GM12878 (cell line): Measurements from ENCODE around the gene MITF. TPM values are rescaled to one million over a fixed set of nuclear protein-coding genes. Genes with fewer than 3 reads are reported as not detected.

Source experiments
- ATAC-seq: fragments of 200-7000 bp; cut with Tn5 transposase; 3 replicates; pipeline ENCODE4 v1.9.1; 2020; ENCODE audit warnings: mild to moderate bottlenecking, moderate library complexity
- BruUV-seq: library from RNA; stranded (reverse); fragments of 400-500 nt; replicated peaks from 2 replicates; lab custom pipeline; 2021; lab: Mats Ljungman, UMichigan
- CTCF ChIA-PET: fragments of 300-600 bp; sonication (Branson Sonifier 250); formaldehyde crosslinking; extraction: SDS; loops from one replicate; lab custom pipeline; 2021; ENCODE audit warnings: inconsistent platforms; lab: Yijun Ruan, JAX
- POLR2A ChIA-PET: fragments of 350-600 bp; formaldehyde crosslinking; extraction: SDS; loops from one replicate; lab custom pipeline; 2021; ENCODE audit warnings: inconsistent platforms; lab: Charles Lee
- RAD21 ChIA-PET: fragments of 300-600 bp; sonication (Branson Sonifier 250); formaldehyde crosslinking; loops from one replicate; lab custom pipeline; 2023; ENCODE audit warnings: antibody characterized with exemption; ENCODE audit not compliant: unreplicated experiment; lab: Charles Lee
- SMC1A ChIA-PET: fragments of 300-600 bp; sonication (Branson Sonifier 250); formaldehyde crosslinking; loops from one replicate; lab custom pipeline; 2023; ENCODE audit not compliant: unreplicated experiment, uncharacterized antibody; lab: Charles Lee
- DNase-seq: peaks from one replicate; pipeline ENCODE4 v3.0.0-alpha.2; 2011; ENCODE audit warnings: low read depth, low spot score
- FAIRE-seq: peaks from 3 replicates; lab custom pipeline; 2011; peaks lifted over from hg19 to GRCh38; lab: Jason Lieb, UNC
- H2AFZ ChIP-seq: 2 replicates; pipeline ENCODE4 v1.6.0; 2011; ENCODE audit warnings: low read depth, low read length, control low read depth; ENCODE audit not compliant: control insufficient read depth
- H3K27ac ChIP-seq: 2 replicates; pipeline ENCODE4 v1.5.1; 2011; ENCODE audit warnings: control low read depth; ENCODE audit not compliant: control insufficient read depth, insufficient read depth
- H3K27me3 ChIP-seq, 2 experiments: replicated peaks in 1 of 2; 2 replicates each; pipeline versions ENCODE4 v1.6.0 to v1.6.1; 2011; ENCODE audit warnings: low read length in 1 of 2; ENCODE audit not compliant: control insufficient read depth in 2 of 2, insufficient read depth in 2 of 2
- H3K36me3 ChIP-seq, 2 experiments: 2 replicates each; pipeline ENCODE4 v1.5.1; 2011; ENCODE audit warnings: low read length in 1 of 2; ENCODE audit not compliant: control insufficient read depth in 2 of 2, insufficient read depth in 2 of 2
- H3K4me1 ChIP-seq: 2 replicates; pipeline ENCODE4 v1.6.1; 2011; ENCODE audit warnings: mild to moderate bottlenecking, low read length, moderate library complexity, mixed read lengths; ENCODE audit not compliant: control insufficient read depth, insufficient read depth
- H3K4me2 ChIP-seq: 2 replicates; pipeline ENCODE4 v1.6.0; 2011; ENCODE audit warnings: control low read depth; ENCODE audit not compliant: control insufficient read depth, insufficient read depth
- H3K4me3 ChIP-seq: fragments of 200-600 bp; sonication (generic); 2 replicates; pipeline ENCODE4 v1.5.1; 2016
- H3K79me2 ChIP-seq: 2 replicates; pipeline ENCODE4 v1.6.0; 2011; ENCODE audit warnings: low read length; ENCODE audit not compliant: control insufficient read depth, insufficient read depth
- H3K9ac ChIP-seq: 2 replicates; pipeline ENCODE4 v1.8.0; 2011; ENCODE audit warnings: low read length, control low read depth, mixed read lengths; ENCODE audit not compliant: control insufficient read depth, insufficient read depth
- H3K9me3 ChIP-seq: replicated peaks from 3 replicates; pipeline ENCODE4 v1.5.1; 2011; ENCODE audit warnings: mild to moderate bottlenecking, low read length; ENCODE audit not compliant: control insufficient read depth, insufficient read depth
- H4K20me1 ChIP-seq: 2 replicates; pipeline ENCODE4 v1.6.0; 2011; ENCODE audit not compliant: control insufficient read depth, insufficient read depth
- BCL11A ChIP-seq: IDR thresholded peaks from 2 replicates; pipeline ENCODE4 v1.6.1; 2011; ENCODE audit warnings: low read depth, low read length
- CEBPB ChIP-seq, 2 experiments: fragments of 150-350 bp in 1 of 2; IDR thresholded peaks; 2 replicates each; pipeline ENCODE4 v1.6.1; 2012 to 2014; ENCODE audit warnings: low read depth in 2 of 2, low read length in 2 of 2, borderline replicate concordance in 1 of 2, inconsistent platforms in 1 of 2
- CREM ChIP-seq: IDR thresholded peaks from 2 replicates; pipeline ENCODE4 v1.6.1; 2014; ENCODE audit warnings: antibody characterized with exemption, low read depth
- DPF2 ChIP-seq: fragments of 450-650 bp; IDR thresholded peaks from 2 replicates; pipeline ENCODE4 v1.6.1; 2017; ENCODE audit warnings: mild to moderate bottlenecking
- IKZF2 ChIP-seq, 2 experiments: fragments of 450-650 bp; IDR thresholded peaks; 2 replicates each; pipeline ENCODE4 v1.6.1; 2017; ENCODE audit warnings: mild to moderate bottlenecking in 2 of 2, moderate library complexity in 2 of 2
- MXI1 ChIP-seq: fragments of 150-350 bp; IDR thresholded peaks from 2 replicates; pipeline ENCODE4 v1.6.1; 2011; ENCODE audit warnings: low read depth, mild to moderate bottlenecking, inconsistent platforms, low read length, improper control_type of control experiment
- NFIC ChIP-seq: IDR thresholded peaks from 2 replicates; pipeline ENCODE4 v1.6.1; 2012; ENCODE audit warnings: low read depth, mild to moderate bottlenecking, inconsistent platforms, low read length, moderate library complexity
- PAX5 ChIP-seq: IDR thresholded peaks from 2 replicates; pipeline ENCODE4 v1.6.1; 2011; ENCODE audit warnings: low read depth, low read length, borderline replicate concordance
- POLR2A ChIP-seq: IDR thresholded peaks from 2 replicates; pipeline ENCODE4 v1.6.1; 2011; ENCODE audit warnings: low read depth, mild to moderate bottlenecking, low read length
- RAD21 ChIP-seq: IDR thresholded peaks from 2 replicates; pipeline ENCODE4 v1.6.1; 2011; ENCODE audit warnings: mild to moderate bottlenecking, low read depth, low read length, moderate library complexity; ENCODE audit not compliant: insufficient read depth
- RB1 ChIP-seq: fragments of 450-650 bp; formaldehyde crosslinking; IDR thresholded peaks from 2 replicates; pipeline ENCODE4 v1.6.1; 2017; ENCODE audit warnings: mild to moderate bottlenecking, borderline replicate concordance
- RFX5 ChIP-seq: IDR thresholded peaks from 2 replicates; pipeline ENCODE4 v1.6.1; 2011; ENCODE audit warnings: low read depth, low read length, improper control_type of control experiment
- SIX5 ChIP-seq: IDR thresholded peaks from 2 replicates; pipeline ENCODE4 v1.6.1; 2011; ENCODE audit warnings: mild to moderate bottlenecking, low read depth, low read length, moderate library complexity; ENCODE audit not compliant: severe bottlenecking
- SMC3 ChIP-seq: IDR thresholded peaks from 2 replicates; pipeline ENCODE4 v1.6.1; 2011; ENCODE audit warnings: low read length, improper control_type of control experiment, borderline replicate concordance
- WGBS: methylation state at CpG from one replicate; pipeline ENCODE4 v1.1.6; 2016; ENCODE audit warnings: low lambda C conversion rate; ENCODE audit not compliant: insufficient replicate concordance, insufficient coverage; ENCODE audit errors: missing lambda C conversion rate; 5-methylcytosine and 5-hydroxymethylcytosine counted together
- in situ Hi-C: fragments of 300-500 bp; cut with MboI; formaldehyde crosslinking; loops from 9 replicates; pipeline ENCODE4 v1.14.3; 2018; ENCODE audit warnings: mixed read lengths
- intact Hi-C: fragments of 100-400 bp; cut with micrococcal nuclease; formaldehyde crosslinking; loops from one replicate; pipeline ENCODE4 v1.14.2; 2022; ENCODE audit not compliant: unreplicated experiment
- polyA plus RNA-seq, 11 experiments: library from polyadenylated mRNA; depleted of rRNA in 4 of 11; unstranded in 6 of 11; stranded (reverse) in 5 of 11; fragments of >200 nt; fragmentation: Nextera tagmentation in 4 of 11; fragmentation: Illumina TruSeq in 1 of 11; extraction: Ambion mirVana in 4 of 11; extraction: Trizol in 1 of 11; gene quantifications; 1 replicate in 1 of 11; 2 replicates in 10 of 11; pipeline versions ENCODE4 v1.2.1 to v1.2.3, GENCODE V29; 2011 to 2016; ENCODE audit warnings: inconsistent platforms in 2 of 11, missing spikeins in 2 of 11, low read depth in 1 of 11
- total RNA-seq, 4 experiments: library from RNA; depleted of rRNA in 3 of 4; stranded (reverse); fragments of >200 nt in 3 of 4; fragmentation: Illumina TruSeq in 1 of 4; extraction: Trizol in 1 of 4; gene quantifications; 2 replicates each; pipeline versions ENCODE4 v1.2.1 to v1.2.3, GENCODE V29; 2013 to 2021
- TF ChIP-seq, protein P1 (sequence below): IDR thresholded peaks from 2 replicates; pipeline ENCODE4 v1.6.1; 2012; ENCODE audit warnings: mild to moderate bottlenecking, low read depth, low read length
- TF ChIP-seq, protein P2 (sequence below): fragments of 450-650 bp; IDR thresholded peaks from 2 replicates; pipeline ENCODE4 v1.6.1; 2017; ENCODE audit warnings: borderline replicate concordance
- TF ChIP-seq, protein P3 (sequence below): IDR thresholded peaks from 2 replicates; pipeline ENCODE4 v1.6.1; 2011; ENCODE audit warnings: low read depth, low read length, improper control_type of control experiment, borderline replicate concordance
- TF ChIP-seq, protein P4 (sequence below): fragments of 450-650 bp; IDR thresholded peaks from 2 replicates; pipeline ENCODE4 v1.6.1; 2017; ENCODE audit warnings: mild to moderate bottlenecking

Gene MITF
- total and polyA plus RNA-seq, 10 of the 15 experiments (the other 5 are each of a cell fraction or from before 2014, with no cell fraction given): under 0.01 to 0.90 (median 0.06) TPM; not detected in 3

DNA sequence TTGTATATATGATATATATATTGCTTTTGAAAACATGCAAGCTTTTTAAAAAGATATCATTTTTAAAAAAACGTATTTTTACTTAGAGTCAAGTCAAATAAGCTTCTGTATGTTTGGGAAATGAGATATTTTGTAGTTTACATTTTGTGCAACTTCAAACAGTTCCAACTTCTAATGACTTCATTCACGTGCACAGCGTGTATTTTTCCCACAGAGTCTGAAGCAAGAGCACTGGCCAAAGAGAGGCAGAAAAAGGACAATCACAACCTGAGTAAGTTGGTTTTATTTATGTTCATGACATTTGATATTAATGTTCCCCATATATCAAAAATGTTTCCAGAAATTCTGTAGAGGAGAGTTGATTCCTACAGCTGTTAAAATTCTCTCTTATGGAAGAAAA is 212.4 kb downstream of the MITF start:
- no peak overlapping the region for H3K27ac ChIP-seq
- H3K36me3 ChIP-seq: no peaks in the 10 kb centered on the region
- ChIA-PET RAD21 (interaction anchor here (0.6 to 0.7 kb wide), 2 partner anchors 831 to 1166 kb away, joined by 3 to 4 read pairs; no protein-coding TSS in a partner anchor), POLR2A (no interaction called here), CTCF (interaction anchor here (1.0 to 1.1 kb wide), 2 partner anchors 261 to 790 kb away, joined by 3 read pairs; no protein-coding TSS in a partner anchor), SMC1A (no interaction called here)
- H3K4me1 ChIP-seq: no peaks in the 10 kb centered on the region
- in situ Hi-C loops (no loop called here), intact Hi-C loops (no loop called here)
- FAIRE-seq: no peak
- no peak for ATAC-seq
- no TSS peak for BruUV-seq
- H2AFZ ChIP-seq: no peak overlapping the region
- no peak for TF ChIP-seq PAX5
- TF ChIP-seq RAD21: no peak
- no peak for TF ChIP-seq CEBPB (IDR thresholded peaks at IDR 0.05; ENCODE audit: borderline replicate concordance in 1 of 2, low read depth in 2 of 2, low read length in 2 of 2)
- no peak for TF ChIP-seq DPF2
- TF ChIP-seq, protein P1, sequence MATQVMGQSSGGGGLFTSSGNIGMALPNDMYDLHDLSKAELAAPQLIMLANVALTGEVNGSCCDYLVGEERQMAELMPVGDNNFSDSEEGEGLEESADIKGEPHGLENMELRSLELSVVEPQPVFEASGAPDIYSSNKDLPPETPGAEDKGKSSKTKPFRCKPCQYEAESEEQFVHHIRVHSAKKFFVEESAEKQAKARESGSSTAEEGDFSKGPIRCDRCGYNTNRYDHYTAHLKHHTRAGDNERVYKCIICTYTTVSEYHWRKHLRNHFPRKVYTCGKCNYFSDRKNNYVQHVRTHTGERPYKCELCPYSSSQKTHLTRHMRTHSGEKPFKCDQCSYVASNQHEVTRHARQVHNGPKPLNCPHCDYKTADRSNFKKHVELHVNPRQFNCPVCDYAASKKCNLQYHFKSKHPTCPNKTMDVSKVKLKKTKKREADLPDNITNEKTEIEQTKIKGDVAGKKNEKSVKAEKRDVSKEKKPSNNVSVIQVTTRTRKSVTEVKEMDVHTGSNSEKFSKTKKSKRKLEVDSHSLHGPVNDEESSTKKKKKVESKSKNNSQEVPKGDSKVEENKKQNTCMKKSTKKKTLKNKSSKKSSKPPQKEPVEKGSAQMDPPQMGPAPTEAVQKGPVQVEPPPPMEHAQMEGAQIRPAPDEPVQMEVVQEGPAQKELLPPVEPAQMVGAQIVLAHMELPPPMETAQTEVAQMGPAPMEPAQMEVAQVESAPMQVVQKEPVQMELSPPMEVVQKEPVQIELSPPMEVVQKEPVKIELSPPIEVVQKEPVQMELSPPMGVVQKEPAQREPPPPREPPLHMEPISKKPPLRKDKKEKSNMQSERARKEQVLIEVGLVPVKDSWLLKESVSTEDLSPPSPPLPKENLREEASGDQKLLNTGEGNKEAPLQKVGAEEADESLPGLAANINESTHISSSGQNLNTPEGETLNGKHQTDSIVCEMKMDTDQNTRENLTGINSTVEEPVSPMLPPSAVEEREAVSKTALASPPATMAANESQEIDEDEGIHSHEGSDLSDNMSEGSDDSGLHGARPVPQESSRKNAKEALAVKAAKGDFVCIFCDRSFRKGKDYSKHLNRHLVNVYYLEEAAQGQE: no peak
- no peak for TF ChIP-seq MXI1
- TF ChIP-seq NFIC: no peak
- TF ChIP-seq IKZF2 (IDR thresholded peaks at IDR 0.05): no peak
- TF ChIP-seq, protein P2, sequence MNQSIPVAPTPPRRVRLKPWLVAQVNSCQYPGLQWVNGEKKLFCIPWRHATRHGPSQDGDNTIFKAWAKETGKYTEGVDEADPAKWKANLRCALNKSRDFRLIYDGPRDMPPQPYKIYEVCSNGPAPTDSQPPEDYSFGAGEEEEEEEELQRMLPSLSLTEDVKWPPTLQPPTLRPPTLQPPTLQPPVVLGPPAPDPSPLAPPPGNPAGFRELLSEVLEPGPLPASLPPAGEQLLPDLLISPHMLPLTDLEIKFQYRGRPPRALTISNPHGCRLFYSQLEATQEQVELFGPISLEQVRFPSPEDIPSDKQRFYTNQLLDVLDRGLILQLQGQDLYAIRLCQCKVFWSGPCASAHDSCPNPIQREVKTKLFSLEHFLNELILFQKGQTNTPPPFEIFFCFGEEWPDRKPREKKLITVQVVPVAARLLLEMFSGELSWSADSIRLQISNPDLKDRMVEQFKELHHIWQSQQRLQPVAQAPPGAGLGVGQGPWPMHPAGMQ: no peak
- TF ChIP-seq, protein P3, sequence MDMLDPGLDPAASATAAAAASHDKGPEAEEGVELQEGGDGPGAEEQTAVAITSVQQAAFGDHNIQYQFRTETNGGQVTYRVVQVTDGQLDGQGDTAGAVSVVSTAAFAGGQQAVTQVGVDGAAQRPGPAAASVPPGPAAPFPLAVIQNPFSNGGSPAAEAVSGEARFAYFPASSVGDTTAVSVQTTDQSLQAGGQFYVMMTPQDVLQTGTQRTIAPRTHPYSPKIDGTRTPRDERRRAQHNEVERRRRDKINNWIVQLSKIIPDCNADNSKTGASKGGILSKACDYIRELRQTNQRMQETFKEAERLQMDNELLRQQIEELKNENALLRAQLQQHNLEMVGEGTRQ: no peak
- TF ChIP-seq, protein P4, sequence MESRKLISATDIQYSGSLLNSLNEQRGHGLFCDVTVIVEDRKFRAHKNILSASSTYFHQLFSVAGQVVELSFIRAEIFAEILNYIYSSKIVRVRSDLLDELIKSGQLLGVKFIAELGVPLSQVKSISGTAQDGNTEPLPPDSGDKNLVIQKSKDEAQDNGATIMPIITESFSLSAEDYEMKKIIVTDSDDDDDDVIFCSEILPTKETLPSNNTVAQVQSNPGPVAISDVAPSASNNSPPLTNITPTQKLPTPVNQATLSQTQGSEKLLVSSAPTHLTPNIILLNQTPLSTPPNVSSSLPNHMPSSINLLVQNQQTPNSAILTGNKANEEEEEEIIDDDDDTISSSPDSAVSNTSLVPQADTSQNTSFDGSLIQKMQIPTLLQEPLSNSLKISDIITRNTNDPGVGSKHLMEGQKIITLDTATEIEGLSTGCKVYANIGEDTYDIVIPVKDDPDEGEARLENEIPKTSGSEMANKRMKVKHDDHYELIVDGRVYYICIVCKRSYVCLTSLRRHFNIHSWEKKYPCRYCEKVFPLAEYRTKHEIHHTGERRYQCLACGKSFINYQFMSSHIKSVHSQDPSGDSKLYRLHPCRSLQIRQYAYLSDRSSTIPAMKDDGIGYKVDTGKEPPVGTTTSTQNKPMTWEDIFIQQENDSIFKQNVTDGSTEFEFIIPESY: no peak
- no peak for TF ChIP-seq RFX5
- TF ChIP-seq CREM: no peak
- TF ChIP-seq SIX5: no peak
- no peak for TF ChIP-seq POLR2A
- no peak for TF ChIP-seq RB1
- no peak for TF ChIP-seq SMC3
- TF ChIP-seq BCL11A: no peak
- H3K4me3 ChIP-seq: no peak overlapping the region
- 1% methylated on average over 3 of the region's 3 CpGs for WGBS
- H3K4me2 ChIP-seq: no peak overlapping the region
- no peak overlapping the region for H3K9ac ChIP-seq
- no peak for DNase-seq
- no peaks in the 10 kb centered on the region for H3K9me3 ChIP-seq
- no peaks in the 10 kb centered on the region for H4K20me1 ChIP-seq
- no peaks in the 10 kb centered on the region; a peak in 1 of 4 replicates for H3K27me3 ChIP-seq
- H3K79me2 ChIP-seq: no peaks in the 10 kb centered on the region
